Activated CD8-positive, alpha-beta T cell treated with anti-CD3 and anti-CD28 coated beads, Interleukin-2, amount 10 ng/mL, durations not matched to agents 7 days and 5 days (primary cell): ENCODE results near the gene PDIA5. TPM values are rescaled to one million over a fixed set of nuclear protein-coding genes. Genes with fewer than 3 reads are reported as not detected.

ENCODE experiments used
- ATAC-seq: fragments of 150-1000 bp; cut with Tn5 transposase; one replicate; pipeline ENCODE4 v1.10.0; 2021; ENCODE audit warnings: moderate library complexity
- CTCF ChIA-PET: fragments of 350-600 bp; sonication (Branson Sonifier 250); formaldehyde crosslinking; loops from one replicate; lab custom pipeline; 2021; ENCODE audit warnings: antibody characterized with exemption; lab: Charles Lee
- POLR2A ChIA-PET: fragments of 350-600 bp; sonication (Branson Sonifier 250); formaldehyde crosslinking; loops from one replicate; lab custom pipeline; 2021; ENCODE audit warnings: antibody characterized with exemption; lab: Charles Lee
- DNase-seq: peaks from one replicate; pipeline ENCODE4 v3.0.0-alpha.2; 2020
- H3K27ac Mint-ChIP-seq: one replicate; pipeline ENCODE4 v1.8.0; 2021; ENCODE audit warnings: mild to moderate bottlenecking, mixed read lengths
- H3K27me3 Mint-ChIP-seq: one replicate; pipeline ENCODE4 v1.8.0; 2021; ENCODE audit warnings: low read depth, mixed read lengths
- H3K36me3 Mint-ChIP-seq: one replicate; pipeline ENCODE4 v1.8.0; 2021; ENCODE audit warnings: low read depth, mixed read lengths
- H3K4me1 Mint-ChIP-seq: one replicate; pipeline ENCODE4 v1.8.0; 2021; ENCODE audit warnings: low read depth, mixed read lengths
- H3K4me3 Mint-ChIP-seq: one replicate; pipeline ENCODE4 v1.8.0; 2021; ENCODE audit warnings: mild to moderate bottlenecking, mixed read lengths
- H3K9me3 Mint-ChIP-seq: one replicate; pipeline ENCODE4 v1.8.0; 2022; ENCODE audit warnings: mixed read lengths; ENCODE audit not compliant: insufficient read depth
- total RNA-seq, 2 experiments: library from RNA; stranded (reverse); gene quantifications; one replicate each; pipeline ENCODE4 v1.2.3, GENCODE V29; 2021

Gene PDIA5
- total RNA-seq, 2 experiments from 2014 or later = 8.8 to 11.4 TPM

- no peaks in the 10 kb centered on the region for H3K9me3 Mint-ChIP-seq
- DNase-seq = no peak
- ATAC-seq = no peak
- H3K27me3 Mint-ChIP-seq = no peaks in the 10 kb centered on the region
- H3K4me3 Mint-ChIP-seq = no peak overlapping the region
- H3K36me3 Mint-ChIP-seq = peaks cover 13% of the 10 kb centered on the region
- CTCF ChIA-PET = no interaction called here
- POLR2A ChIA-PET = no interaction called here
- H3K4me1 Mint-ChIP-seq = no peaks in the 10 kb centered on the region
- no peak overlapping the region for H3K27ac Mint-ChIP-seq
These were observed 102.7 kb downstream of the PDIA5 start for GRCh38 chr3:123169492-123169929.

- ChIA-PET CTCF (no interaction called here), POLR2A (no interaction called here)
- no peak overlapping the region for H3K4me3 Mint-ChIP-seq
- peak overlapping the region; percentile 26 for H3K27ac Mint-ChIP-seq
- H3K9me3 Mint-ChIP-seq = no peaks in the 10 kb centered on the region
- H3K27me3 Mint-ChIP-seq = no peaks in the 10 kb centered on the region
- peaks cover 9% of the 10 kb centered on the region for H3K36me3 Mint-ChIP-seq
- no peaks in the 10 kb centered on the region for H3K4me1 Mint-ChIP-seq
- ATAC-seq (no peak), DNase-seq (no peak)
These were observed 103.1 kb downstream of the PDIA5 start for GRCh38 chr3:123169930-123170329.

GRCh38 chr3:123180791-123181190, 114.0 kb downstream of the PDIA5 start:
- no peak for ATAC-seq
- DNase-seq = no peak
- Mint-ChIP-seq H3K27me3 (no peaks in the 10 kb centered on the region), H3K9me3 (no peaks in the 10 kb centered on the region), H3K36me3 (no peaks in the 10 kb centered on the region), H3K27ac (no peak overlapping the region), H3K4me1 (no peaks in the 10 kb centered on the region), H3K4me3 (no peak overlapping the region)
- POLR2A ChIA-PET = no interaction called here
- CTCF ChIA-PET = no interaction called here

DNA sequence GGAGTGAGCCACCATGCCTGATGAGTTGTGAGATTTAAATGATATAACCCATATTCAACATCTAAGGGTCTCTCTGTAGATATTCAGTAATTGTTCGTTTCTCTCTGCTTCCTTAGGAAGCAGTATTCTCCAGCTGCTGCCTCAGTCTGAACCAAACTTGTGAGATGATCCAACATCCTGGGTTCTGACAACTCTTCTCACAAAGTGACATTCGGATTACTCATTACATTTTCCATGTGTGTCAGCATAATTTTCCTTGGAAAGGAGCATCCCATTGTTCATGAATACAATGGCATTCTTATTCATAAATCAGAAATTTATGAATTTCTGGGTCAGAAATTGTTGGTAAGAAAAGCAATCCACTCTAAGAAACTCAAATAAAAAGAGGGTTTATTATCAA, 119.9 kb downstream of the PDIA5 start:
- H3K9me3 Mint-ChIP-seq = no peaks in the 10 kb centered on the region
- DNase-seq = no peak
- H3K4me3 Mint-ChIP-seq = no peak overlapping the region
- no peak overlapping the region for H3K27ac Mint-ChIP-seq
- ATAC-seq = no peak
- no peaks in the 10 kb centered on the region for H3K4me1 Mint-ChIP-seq
- ChIA-PET CTCF (interaction anchor here (0.6 kb wide), 1 partner anchor 33 kb away, joined by 3 read pairs; no protein-coding TSS in a partner anchor), POLR2A (no interaction called here)
- no peaks in the 10 kb centered on the region for H3K36me3 Mint-ChIP-seq
- H3K27me3 Mint-ChIP-seq = peaks cover 3% of the 10 kb centered on the region

GRCh38 chr3:123188058-123188457, 121.2 kb downstream of the PDIA5 start:
- Mint-ChIP-seq H3K4me3 (no peak overlapping the region), H3K27me3 (peaks cover 3% of the 10 kb centered on the region), H3K27ac (no peak overlapping the region), H3K4me1 (no peaks in the 10 kb centered on the region), H3K36me3 (no peaks in the 10 kb centered on the region), H3K9me3 (no peaks in the 10 kb centered on the region)
- POLR2A ChIA-PET = no interaction called here
- DNase-seq = no peak
- no peak for ATAC-seq
- CTCF ChIA-PET = no interaction called here

GRCh38 chr3:123193448-123194101, 126.8 kb downstream of the PDIA5 start:
- Mint-ChIP-seq H3K27me3 (peaks cover 6% of the 10 kb centered on the region), H3K36me3 (no peaks in the 10 kb centered on the region), H3K9me3 (peaks cover 4% of the 10 kb centered on the region), H3K4me1 (no peaks in the 10 kb centered on the region), H3K4me3 (no peak overlapping the region), H3K27ac (no peak overlapping the region)
- ATAC-seq (no peak), DNase-seq (no peak)
- POLR2A ChIA-PET = interaction anchor here (0.7 kb wide), 1 partner anchor 8 kb away, joined by 3 read pairs; the partner anchor contains the start of gene SEC22A
- CTCF ChIA-PET = no interaction called here

DNA sequence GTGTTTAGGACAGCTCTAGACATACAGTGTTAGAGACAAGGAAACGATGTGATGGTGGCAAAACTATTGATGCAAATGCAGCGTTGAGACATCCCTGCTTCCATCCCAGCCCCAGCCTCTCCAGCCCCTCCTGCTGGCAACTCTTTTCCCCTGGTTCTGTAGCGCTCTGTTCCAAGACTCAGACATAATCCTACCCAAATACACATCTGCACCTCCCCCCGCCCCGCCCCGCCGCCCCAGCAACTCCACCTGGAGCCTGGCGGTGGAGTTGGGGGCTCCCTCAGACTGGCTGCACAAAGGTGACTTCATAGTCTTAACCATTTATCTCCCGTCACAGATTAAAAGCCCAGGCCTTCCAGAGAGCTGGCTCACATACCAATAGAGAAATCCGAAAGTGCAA, 127.7 kb downstream of the PDIA5 start:
- H3K36me3 Mint-ChIP-seq = no peaks in the 10 kb centered on the region

GRCh38 chr3:123198372-123198771, 131.5 kb downstream of the PDIA5 start:
- POLR2A ChIA-PET = no interaction called here
- H3K27me3 Mint-ChIP-seq = peaks cover 7% of the 10 kb centered on the region
- no peak overlapping the region for H3K4me3 Mint-ChIP-seq
- DNase-seq (no peak), ATAC-seq (no peak)
- H3K9me3 Mint-ChIP-seq = peaks cover 4% of the 10 kb centered on the region
- CTCF ChIA-PET = interaction anchor here (1.5 kb wide), 1 partner anchor 256 kb away, joined by 3 read pairs; no protein-coding TSS in a partner anchor
- H3K36me3 Mint-ChIP-seq = no peaks in the 10 kb centered on the region
- H3K27ac Mint-ChIP-seq = no peak overlapping the region
- H3K4me1 Mint-ChIP-seq = peaks cover 21% of the 10 kb centered on the region

More for the DNA sequence above, 127.7 kb downstream of the PDIA5 start:
- no peak overlapping the region for H3K27ac Mint-ChIP-seq
- no peaks in the 10 kb centered on the region for H3K4me1 Mint-ChIP-seq
- DNase-seq (no peak), ATAC-seq (no peak)
- H3K27me3 Mint-ChIP-seq = peaks cover 8% of the 10 kb centered on the region
- POLR2A ChIA-PET = no interaction called here
- H3K9me3 Mint-ChIP-seq = peaks cover 4% of the 10 kb centered on the region
- no peak overlapping the region for H3K4me3 Mint-ChIP-seq
- CTCF ChIA-PET = no interaction called here

DNA sequence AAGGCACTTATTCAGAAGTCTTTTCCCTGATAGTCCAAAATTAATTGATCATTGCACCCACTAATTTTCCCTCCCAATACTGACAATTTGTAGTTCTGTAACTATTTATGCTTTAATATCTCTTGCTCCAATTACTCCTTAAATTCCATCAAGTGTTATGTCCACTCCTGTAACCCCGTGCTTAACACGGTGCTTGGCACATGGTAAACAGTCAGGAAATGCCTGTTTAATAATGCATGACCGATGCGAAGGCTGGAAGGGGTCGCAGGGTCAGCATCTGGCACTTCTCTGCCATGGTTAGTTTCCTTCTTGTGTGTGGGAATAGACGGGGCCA, 134.4 kb downstream of the PDIA5 start:
- Mint-ChIP-seq H3K4me1 (peaks cover 21% of the 10 kb centered on the region), H3K27me3 (peaks cover 4% of the 10 kb centered on the region), H3K4me3 (peak overlapping the region; percentile 90), H3K36me3 (no peaks in the 10 kb centered on the region), H3K27ac (peak overlapping the region; percentile 98), H3K9me3 (peaks cover 4% of the 10 kb centered on the region)
- ChIA-PET CTCF (no interaction called here), POLR2A (interaction anchor here (0.9 to 1.0 kb wide), 3 partner anchors 8 to 60 kb away, joined by 3 to 5 read pairs (median 3); no protein-coding TSS in a partner anchor)
- DNase-seq (no peak), ATAC-seq (no peak)

GRCh38 chr3:123201557-123202427, 135.0 kb downstream of the PDIA5 start, which contains the start of gene SEC22A:
Gene SEC22A, plus strand, starts transcription at chr3:123201943. Its CDS starts 7,275 bp downstream, at chr3:123209218.
- DNase-seq (peak; percentile 99), ATAC-seq (peak; percentile 99)
- Mint-ChIP-seq H3K4me1 (peaks cover 21% of the 10 kb centered on the region), H3K27ac (peak within 1 kb of the TSS; percentile 98), H3K4me3 (peak within 1 kb of the TSS; percentile 90), H3K9me3 (peaks cover 4% of the 10 kb centered on the region), H3K36me3 (no peaks in the 10 kb centered on the region), H3K27me3 (peaks cover 4% of the 10 kb centered on the region)
- CTCF ChIA-PET = no interaction called here
- POLR2A ChIA-PET = interaction anchor here (0.6 to 1.6 kb wide), 8 partner anchors 9 to 637 kb away, joined by 3 to 5 read pairs (median 3); partner anchors contain the start of gene DTX3L

GRCh38 chr3:123202451-123202850, 135.6 kb downstream of the PDIA5 start:
- DNase-seq (no peak), ATAC-seq (no peak)
- Mint-ChIP-seq H3K27me3 (peaks cover 4% of the 10 kb centered on the region), H3K4me1 (peaks cover 21% of the 10 kb centered on the region), H3K9me3 (peaks cover 4% of the 10 kb centered on the region), H3K36me3 (no peaks in the 10 kb centered on the region), H3K4me3 (peak overlapping the region; percentile 90), H3K27ac (peak overlapping the region; percentile 98)
- POLR2A ChIA-PET = interaction anchor here (1.0 to 1.6 kb wide), 2 partner anchors 312 to 638 kb away, joined by 3 to 4 read pairs; partner anchors contain the start of gene DTX3L
- CTCF ChIA-PET = no interaction called here
